ENCODE measurements around the gene ZDHHC7.

The ZDHHC7 gene

GRCh38 chr16:85045077-85045476, 33.7 kb upstream of the ZDHHC7 start:
- no peaks in the 10 kb centered on the region for H3K36me3 ChIP-seq (ENCODE audit: low read depth)
- TF ChIP-seq CTCF (IDR thresholded peaks at IDR 0.05; ENCODE audit: poor library complexity, severe bottlenecking): no peak
- ATAC-seq (ENCODE audit: low read depth) (no peak), DNase-seq (ENCODE audit: low spot score) (no peak)
- no peak overlapping the region for H3K4me3 ChIP-seq (ENCODE audit: severe bottlenecking)
- no peaks in the 10 kb centered on the region for H3K4me1 ChIP-seq (ENCODE audit: insufficient read depth, poor library complexity, severe bottlenecking)
- no peaks in the 10 kb centered on the region for H3K9me3 ChIP-seq (ENCODE audit: severe bottlenecking)
- H3K27me3 ChIP-seq (ENCODE audit: insufficient read depth, poor library complexity, severe bottlenecking): no peaks in the 10 kb centered on the region
- no peak overlapping the region for H3K27ac ChIP-seq (ENCODE audit: poor library complexity, severe bottlenecking)

- no peaks in the 10 kb centered on the region for H3K9me3 ChIP-seq (ENCODE audit: severe bottlenecking)
- ATAC-seq (ENCODE audit: low read depth) (no peak), DNase-seq (ENCODE audit: low spot score) (no peak)
- no peak for TF ChIP-seq CTCF (IDR thresholded peaks at IDR 0.05; ENCODE audit: poor library complexity, severe bottlenecking)
- no peaks in the 10 kb centered on the region for H3K27me3 ChIP-seq (ENCODE audit: insufficient read depth, poor library complexity, severe bottlenecking)
- H3K36me3 ChIP-seq (ENCODE audit: low read depth): no peaks in the 10 kb centered on the region
- H3K27ac ChIP-seq (ENCODE audit: poor library complexity, severe bottlenecking): no peak overlapping the region
- no peak overlapping the region for H3K4me3 ChIP-seq (ENCODE audit: severe bottlenecking)
- H3K4me1 ChIP-seq (ENCODE audit: insufficient read depth, poor library complexity, severe bottlenecking): peaks cover under 1% of the 10 kb centered on the region
Observed at GRCh38 chr16:85042606-85043005, 31.3 kb upstream of the ZDHHC7 start.

- H3K4me3 ChIP-seq (ENCODE audit: severe bottlenecking): no peak overlapping the region
Observed at GRCh38 chr16:85042167-85042526, 30.8 kb upstream of the ZDHHC7 start.

GRCh38 chr16:85041219-85042166, 30.2 kb upstream of the ZDHHC7 start:
- no peak for TF ChIP-seq CTCF (IDR thresholded peaks at IDR 0.05; ENCODE audit: poor library complexity, severe bottlenecking)

More at GRCh38 chr16:85042167-85042526, 30.8 kb upstream of the ZDHHC7 start:
- Histone ChIP-seq H3K27me3 (ENCODE audit: insufficient read depth, poor library complexity, severe bottlenecking) (no peaks in the 10 kb centered on the region), H3K4me1 (ENCODE audit: insufficient read depth, poor library complexity, severe bottlenecking) (peaks cover 5% of the 10 kb centered on the region), H3K36me3 (ENCODE audit: low read depth) (no peaks in the 10 kb centered on the region), H3K9me3 (ENCODE audit: severe bottlenecking) (no peaks in the 10 kb centered on the region), H3K27ac (ENCODE audit: poor library complexity, severe bottlenecking) (no peak overlapping the region)
- ATAC-seq (ENCODE audit: low read depth) (no peak), DNase-seq (ENCODE audit: low spot score) (no peak)
- TF ChIP-seq CTCF (IDR thresholded peaks at IDR 0.05; ENCODE audit: poor library complexity, severe bottlenecking): no peak

GRCh38 chr16:85040685-85041084, 29.4 kb upstream of the ZDHHC7 start:
- ATAC-seq (ENCODE audit: low read depth): no peak

More at GRCh38 chr16:85041219-85042166, 30.2 kb upstream of the ZDHHC7 start:
- H3K27me3 ChIP-seq (ENCODE audit: insufficient read depth, poor library complexity, severe bottlenecking): no peaks in the 10 kb centered on the region
- H3K9me3 ChIP-seq (ENCODE audit: severe bottlenecking): no peaks in the 10 kb centered on the region
- ATAC-seq (ENCODE audit: low read depth): no peak
- no peak overlapping the region for H3K4me3 ChIP-seq (ENCODE audit: severe bottlenecking)
- peaks cover 11% of the 10 kb centered on the region for H3K4me1 ChIP-seq (ENCODE audit: insufficient read depth, poor library complexity, severe bottlenecking)
- no peaks in the 10 kb centered on the region for H3K36me3 ChIP-seq (ENCODE audit: low read depth)
- DNase-seq (ENCODE audit: low spot score): no peak
- H3K27ac ChIP-seq (ENCODE audit: poor library complexity, severe bottlenecking): no peak overlapping the region

More at GRCh38 chr16:85040685-85041084, 29.4 kb upstream of the ZDHHC7 start:
- H3K36me3 ChIP-seq (ENCODE audit: low read depth): no peaks in the 10 kb centered on the region
- no peak overlapping the region for H3K4me3 ChIP-seq (ENCODE audit: severe bottlenecking)
- no peak for TF ChIP-seq CTCF (IDR thresholded peaks at IDR 0.05; ENCODE audit: poor library complexity, severe bottlenecking)
- H3K27me3 ChIP-seq (ENCODE audit: insufficient read depth, poor library complexity, severe bottlenecking): no peaks in the 10 kb centered on the region
- H3K27ac ChIP-seq (ENCODE audit: poor library complexity, severe bottlenecking): no peak overlapping the region
- H3K4me1 ChIP-seq (ENCODE audit: insufficient read depth, poor library complexity, severe bottlenecking): peaks cover 17% of the 10 kb centered on the region
- no peaks in the 10 kb centered on the region for H3K9me3 ChIP-seq (ENCODE audit: severe bottlenecking)
- no peak for DNase-seq (ENCODE audit: low spot score)

Measured in RWPE2 (cell line).